Fibroblast of pulmonary artery (primary cell): ENCODE results near the gene PACS2.
"Not testable (repeated sequence)": the region's sequence is repeated elsewhere in the genome, so short reads cannot be mapped to it uniquely, and the experiment has no call there.

ENCODE experiments used
- DNase-seq: peaks from one replicate; pipeline ENCODE4 v3.0.0-alpha.2; 2010; ENCODE audit warnings: low read depth
- H3K4me3 ChIP-seq: replicated peaks from 2 replicates; pipeline ENCODE4 v1.5.1; 2011; ENCODE audit warnings: low read depth, mild to moderate bottlenecking, control low read depth, low read length, moderate library complexity
- TF ChIP-seq, protein P1 (sequence below): IDR thresholded peaks from 2 replicates; pipeline ENCODE4 v1.5.1; 2011; ENCODE audit warnings: mild to moderate bottlenecking, control low read depth, low read length, inconsistent platforms; ENCODE audit errors: missing control alignments

PACS2 gene

DNA sequence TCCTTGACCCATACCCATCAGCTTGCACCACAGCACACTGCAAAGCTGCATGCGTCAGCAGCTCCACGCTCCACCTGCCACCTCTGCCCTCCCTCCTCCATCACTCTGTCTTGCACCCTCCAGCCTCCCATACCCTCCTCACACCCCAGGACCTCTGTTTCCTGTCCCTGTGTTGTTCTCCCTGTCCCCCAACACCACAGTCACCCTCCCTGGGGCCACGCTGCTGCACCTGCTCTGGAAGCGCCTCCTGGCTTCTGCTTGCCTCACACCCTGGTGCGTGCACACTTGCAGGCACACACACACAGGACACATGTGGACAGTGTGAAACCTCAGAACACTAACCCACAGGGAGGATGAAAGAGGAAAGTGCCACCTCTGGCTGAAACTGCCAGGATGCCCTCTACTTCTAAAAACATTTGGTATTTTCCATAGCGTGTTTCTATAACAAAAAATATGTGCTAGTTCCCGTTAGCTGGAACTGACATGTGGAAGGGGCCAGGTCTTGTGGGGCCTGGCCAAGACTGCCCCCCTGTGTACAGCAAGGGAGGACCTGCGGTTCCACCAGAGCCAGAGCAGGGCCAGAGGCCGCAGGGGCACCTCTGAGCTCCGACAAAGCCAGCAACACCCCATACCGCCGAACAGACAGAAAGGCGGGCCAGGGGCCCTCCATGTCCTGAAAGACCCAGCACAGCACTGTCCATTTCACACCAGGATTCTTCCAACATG is 23.8 kb upstream of the PACS2 start:
- TF ChIP-seq, protein P1, sequence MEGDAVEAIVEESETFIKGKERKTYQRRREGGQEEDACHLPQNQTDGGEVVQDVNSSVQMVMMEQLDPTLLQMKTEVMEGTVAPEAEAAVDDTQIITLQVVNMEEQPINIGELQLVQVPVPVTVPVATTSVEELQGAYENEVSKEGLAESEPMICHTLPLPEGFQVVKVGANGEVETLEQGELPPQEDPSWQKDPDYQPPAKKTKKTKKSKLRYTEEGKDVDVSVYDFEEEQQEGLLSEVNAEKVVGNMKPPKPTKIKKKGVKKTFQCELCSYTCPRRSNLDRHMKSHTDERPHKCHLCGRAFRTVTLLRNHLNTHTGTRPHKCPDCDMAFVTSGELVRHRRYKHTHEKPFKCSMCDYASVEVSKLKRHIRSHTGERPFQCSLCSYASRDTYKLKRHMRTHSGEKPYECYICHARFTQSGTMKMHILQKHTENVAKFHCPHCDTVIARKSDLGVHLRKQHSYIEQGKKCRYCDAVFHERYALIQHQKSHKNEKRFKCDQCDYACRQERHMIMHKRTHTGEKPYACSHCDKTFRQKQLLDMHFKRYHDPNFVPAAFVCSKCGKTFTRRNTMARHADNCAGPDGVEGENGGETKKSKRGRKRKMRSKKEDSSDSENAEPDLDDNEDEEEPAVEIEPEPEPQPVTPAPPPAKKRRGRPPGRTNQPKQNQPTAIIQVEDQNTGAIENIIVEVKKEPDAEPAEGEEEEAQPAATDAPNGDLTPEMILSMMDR: no peak
- DNase-seq: no peak
- H3K4me3 ChIP-seq: no peak overlapping the region

DNA sequence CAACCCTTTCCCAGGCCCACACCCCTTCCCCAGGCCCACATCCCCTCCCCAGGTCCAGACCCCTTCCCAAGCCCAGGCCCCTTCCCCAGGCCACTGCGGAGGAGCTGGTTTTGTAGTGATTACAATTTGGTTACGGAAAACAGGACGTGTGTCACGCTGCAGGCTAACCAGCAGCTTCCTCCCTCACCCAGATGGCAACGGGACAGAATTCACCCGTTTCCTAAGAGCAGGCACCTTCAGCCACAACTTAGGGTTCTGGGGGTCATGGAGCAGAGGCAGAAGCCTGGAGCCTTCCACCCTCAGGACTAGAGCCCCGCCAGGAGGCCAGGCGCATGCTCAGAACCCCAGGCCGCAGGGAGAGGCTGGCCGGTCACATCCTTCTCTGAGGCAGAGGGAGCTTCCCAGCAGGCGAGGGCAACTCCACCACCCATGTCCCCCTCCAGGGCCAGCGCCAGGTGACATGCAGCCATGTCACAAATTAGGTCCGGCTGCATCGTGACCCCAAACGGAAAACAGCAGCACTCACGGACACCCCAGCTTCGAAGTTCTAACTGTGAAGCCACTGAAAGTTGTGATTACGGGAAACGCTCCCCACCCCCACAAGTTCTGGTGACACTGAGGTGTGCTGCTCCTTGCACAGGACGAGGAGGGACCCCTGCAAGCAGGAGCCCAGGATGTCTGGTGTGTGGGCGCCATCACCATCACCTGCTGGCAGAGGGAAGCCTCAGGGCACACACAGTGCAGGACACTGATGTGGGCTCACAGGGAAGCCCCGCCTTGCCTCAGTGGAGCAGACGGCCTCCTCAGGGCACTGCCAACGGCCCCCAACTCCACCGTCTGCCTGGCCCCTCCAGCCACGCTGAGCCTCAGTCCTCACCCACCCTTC is 21.5 kb upstream of the PACS2 start:
- TF ChIP-seq, protein P1: no peak
- no peak overlapping the region for H3K4me3 ChIP-seq
- DNase-seq: no peak

DNA sequence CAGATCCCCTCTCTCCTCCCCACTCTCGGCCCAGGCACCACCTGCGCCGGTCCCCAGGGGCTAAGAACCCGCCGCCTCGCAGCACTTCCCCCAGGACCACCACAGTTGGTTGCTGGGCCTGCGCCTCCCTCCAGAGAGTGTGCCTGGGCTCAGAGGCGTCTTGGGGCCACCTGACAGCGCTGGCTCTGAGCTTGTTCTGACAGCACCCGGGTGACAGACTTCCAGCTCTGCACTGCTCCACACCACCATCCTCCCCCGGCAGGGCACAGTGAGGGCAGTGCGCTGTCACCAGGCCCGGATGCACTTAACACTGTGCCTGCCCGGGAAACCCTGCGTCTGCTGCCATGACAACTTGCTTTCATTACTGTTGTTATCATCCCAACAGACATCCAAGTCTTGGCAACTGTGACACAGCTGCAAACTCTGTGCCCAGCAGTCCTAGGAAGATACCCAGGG is 20.4 kb upstream of the PACS2 start:
- H3K4me3 ChIP-seq: no peak overlapping the region
- TF ChIP-seq, protein P1: no peak
- peak; percentile 51 for DNase-seq

DNA sequence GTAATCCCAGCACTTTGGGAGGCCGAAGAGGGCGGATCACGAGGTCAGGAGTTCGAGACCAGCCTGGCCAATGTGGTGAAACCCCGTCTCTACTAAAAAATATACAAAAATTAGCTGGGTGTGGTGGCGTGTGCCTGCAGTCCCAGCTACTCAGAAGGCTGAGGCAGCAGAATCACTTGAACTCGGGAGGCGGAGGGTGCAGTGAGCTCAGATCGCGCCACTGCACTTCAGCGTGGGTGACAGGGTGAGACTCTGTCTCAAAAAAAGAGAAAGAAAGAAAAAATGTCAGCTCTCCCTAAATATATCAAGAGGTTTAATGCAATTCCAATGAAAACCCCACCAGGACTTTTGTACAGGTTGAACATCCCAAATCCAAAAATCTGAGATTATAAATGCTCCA is 17.2 kb upstream of the PACS2 start:
- DNase-seq, H3K4me3 ChIP-seq: not testable (repeated sequence)

DNA sequence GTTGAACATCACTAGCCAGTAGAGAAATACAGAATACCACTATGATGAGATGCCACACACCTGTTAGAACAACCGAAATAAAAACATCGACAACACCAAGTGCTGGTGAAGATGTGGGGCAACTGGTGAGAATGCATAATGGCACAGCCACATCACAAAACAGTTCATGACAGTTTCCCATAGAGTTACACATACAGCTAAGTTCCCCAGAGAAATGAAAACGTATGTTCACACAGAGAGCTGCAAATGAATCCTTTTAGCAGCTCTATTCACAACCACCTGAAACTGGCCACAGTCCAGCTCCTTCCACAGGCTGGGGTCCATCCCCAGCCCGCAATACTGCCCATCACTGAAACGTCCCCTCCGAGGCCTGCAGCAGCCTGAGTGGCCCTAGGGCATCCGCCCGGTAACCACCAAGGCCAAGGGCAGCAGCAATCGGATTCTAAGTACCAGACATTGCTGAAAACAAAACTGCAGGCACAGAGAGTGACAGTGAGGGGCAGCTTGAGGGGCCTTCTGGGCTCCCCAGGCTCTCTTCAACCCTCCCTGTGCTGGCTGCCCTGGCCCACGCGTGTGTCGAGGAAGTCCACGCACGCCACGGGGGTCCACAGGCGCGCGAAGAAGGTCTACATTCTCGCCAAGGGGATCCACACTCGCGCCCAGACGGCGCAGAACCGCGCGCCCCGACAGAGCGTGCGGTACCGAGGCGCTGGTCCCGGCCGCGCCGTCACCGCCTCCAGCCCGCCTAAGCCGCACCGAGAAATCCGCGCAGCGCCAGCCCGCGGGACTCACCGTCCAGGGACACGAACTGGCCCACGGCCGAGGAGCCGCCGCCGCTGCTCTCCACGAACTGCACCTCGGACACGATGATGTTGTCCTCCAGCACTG is 14.7 kb upstream of the PACS2 start:
- no peak for DNase-seq
- peak overlapping the region; percentile 74 for H3K4me3 ChIP-seq
- TF ChIP-seq, protein P1: no peak

DNA sequence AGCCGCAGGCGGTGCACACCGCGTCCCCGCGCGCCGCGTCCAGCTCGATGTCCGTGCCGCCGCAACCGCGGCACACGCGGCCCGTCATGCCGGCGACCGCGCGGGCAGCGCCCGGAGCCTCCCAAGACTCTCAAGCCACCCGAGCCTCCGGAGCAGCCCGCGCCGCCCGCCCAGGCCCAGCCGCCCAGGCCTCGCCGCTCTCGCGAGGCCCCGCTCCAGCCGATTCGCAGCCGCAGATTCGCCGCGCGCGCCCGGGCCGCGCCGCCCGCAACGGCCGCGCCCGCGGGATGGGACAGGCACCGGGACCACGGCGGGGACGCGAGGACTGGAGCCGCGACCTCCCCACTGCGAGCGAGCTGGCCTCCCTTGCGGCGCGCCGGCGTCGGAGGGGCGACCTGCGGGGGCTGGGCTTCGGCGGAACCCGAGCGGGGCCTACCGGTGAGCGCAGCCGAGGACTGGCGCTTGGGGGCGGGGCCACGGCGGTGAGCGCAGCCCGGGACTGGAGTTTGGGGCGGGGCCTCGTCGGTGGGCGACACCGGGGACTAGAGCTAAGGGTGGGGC is 13.9 kb upstream of the PACS2 start, which contains the start of gene BRF1:
Gene BRF1, minus strand, starts transcription at position 460 of the 561 bp plus-strand sequence. Its CDS starts 372 bp downstream, at position 88.
- peak; percentile 93 for DNase-seq
- TF ChIP-seq, protein P1: no peak
- peak within 1 kb of the TSS; percentile 74 for H3K4me3 ChIP-seq
